ENCODE measurements around the gene PRKG1.

GRCh38 chr10:51348622-51349021 lies 274.3 kb downstream of the PRKG1 start:
- TF ChIP-seq EZH2 (IDR thresholded peaks at IDR 0.05; ENCODE audit: insufficient read depth, poor library complexity, severe bottlenecking) (no peak), EZH2phosphoT487 (IDR thresholded peaks at IDR 0.05; ENCODE audit: insufficient read depth, low read depth) (no peak)

Data from GM23248 (cell line).